ENCODE results near the gene ADM2.

ADM2 gene

DNA sequence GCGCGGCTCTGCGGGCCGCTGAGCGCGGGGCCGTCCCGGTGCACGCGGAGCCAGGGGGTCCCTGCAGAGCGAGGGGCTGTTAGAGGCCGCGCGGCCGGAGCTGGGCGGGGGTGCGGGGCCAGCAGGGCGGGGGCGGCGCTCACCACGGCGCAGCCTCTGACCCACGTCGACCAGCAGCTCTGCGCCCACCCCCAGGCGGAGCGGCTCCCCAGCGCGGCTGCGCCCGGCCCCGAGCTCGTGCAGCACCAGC lies 44.4 kb downstream of the ADM2 start:
- no peak for DNase-seq (ENCODE audit: low spot score)

DNA sequence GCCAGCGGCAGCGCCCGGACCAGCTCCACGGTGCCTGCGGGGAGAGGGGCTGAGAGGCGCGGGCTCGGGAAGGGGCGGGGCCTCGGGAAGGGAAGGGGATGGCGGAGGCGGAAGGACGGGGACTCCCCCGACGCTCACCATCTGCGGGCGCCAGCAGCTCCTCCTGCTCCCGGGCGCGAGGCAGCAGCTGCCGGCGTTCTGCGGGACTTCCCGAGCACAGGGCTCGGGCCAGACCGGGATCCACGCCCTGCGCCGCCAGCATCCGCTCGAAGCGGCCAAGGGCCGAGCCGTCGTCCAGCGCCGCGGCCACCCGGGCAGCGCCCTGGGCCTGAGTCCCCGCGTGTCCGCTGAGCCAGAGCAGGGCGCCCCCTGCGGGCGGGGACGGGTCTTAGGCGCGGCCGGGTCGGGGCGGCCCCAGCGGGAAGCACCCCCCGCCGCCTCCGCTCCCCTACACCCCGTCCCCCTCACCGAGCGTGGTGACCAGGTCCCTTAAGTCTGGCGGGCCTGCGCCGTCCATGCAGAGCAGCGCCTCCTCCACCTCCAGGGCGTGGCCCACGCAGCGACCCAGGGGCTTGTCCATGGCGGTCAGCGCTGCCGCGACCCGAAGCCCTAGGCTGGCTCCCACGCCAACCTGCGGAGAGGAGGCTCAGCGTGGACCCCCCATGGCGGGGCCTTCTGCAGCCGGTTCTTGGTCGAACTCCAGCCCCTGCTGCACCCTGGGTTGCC lies 44.9 kb downstream of the ADM2 start:
- DNase-seq (ENCODE audit: low spot score): peak; percentile 85

DNA sequence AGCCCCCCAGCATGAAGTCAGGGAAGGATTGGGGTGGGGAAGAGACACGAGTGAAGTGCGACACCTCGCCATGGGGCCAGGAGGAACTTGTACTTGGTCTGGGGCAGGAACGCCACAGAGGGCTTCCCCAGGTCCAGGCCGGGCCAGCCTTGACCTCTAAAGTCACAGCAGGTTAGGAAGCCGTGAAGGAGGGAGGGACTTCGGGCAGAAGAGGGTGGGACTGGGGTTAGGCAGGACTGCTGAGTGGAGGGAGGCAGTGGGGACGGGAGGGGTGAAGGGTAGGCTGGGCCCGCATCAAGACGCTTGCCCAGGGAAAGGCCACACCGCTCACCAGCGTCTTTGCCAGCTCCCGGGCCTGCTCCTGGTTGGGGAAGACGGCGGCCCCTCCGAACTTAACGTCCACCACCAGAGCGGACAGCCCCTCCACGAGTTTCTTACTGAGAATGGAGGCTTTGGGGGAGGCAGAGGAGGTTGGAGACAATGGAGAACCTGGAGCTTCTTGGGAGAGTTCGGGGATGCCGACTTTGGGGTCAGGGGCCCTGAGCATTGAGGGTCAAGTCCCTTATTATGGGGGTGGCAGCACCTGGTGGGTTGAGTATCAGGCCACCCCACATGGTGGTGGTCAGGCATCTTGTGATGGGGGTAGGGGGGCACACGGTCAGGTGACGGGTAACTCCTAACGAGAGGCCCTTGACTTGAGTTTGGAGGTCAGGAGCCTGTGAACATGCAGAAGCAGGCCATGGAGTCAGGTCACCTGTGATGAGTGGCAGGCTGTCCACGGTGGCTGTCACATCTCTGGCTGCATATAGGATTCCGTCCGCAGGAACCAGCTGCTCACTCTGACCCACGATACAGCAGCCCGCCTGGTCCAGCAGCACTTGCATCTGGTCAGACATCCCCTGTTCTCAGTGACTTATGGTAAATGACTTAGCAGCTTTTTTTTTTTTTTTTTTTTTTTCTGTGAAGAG lies 45.8 kb downstream of the ADM2 start:
- DNase-seq (ENCODE audit: low spot score): peak; percentile 47

DNA sequence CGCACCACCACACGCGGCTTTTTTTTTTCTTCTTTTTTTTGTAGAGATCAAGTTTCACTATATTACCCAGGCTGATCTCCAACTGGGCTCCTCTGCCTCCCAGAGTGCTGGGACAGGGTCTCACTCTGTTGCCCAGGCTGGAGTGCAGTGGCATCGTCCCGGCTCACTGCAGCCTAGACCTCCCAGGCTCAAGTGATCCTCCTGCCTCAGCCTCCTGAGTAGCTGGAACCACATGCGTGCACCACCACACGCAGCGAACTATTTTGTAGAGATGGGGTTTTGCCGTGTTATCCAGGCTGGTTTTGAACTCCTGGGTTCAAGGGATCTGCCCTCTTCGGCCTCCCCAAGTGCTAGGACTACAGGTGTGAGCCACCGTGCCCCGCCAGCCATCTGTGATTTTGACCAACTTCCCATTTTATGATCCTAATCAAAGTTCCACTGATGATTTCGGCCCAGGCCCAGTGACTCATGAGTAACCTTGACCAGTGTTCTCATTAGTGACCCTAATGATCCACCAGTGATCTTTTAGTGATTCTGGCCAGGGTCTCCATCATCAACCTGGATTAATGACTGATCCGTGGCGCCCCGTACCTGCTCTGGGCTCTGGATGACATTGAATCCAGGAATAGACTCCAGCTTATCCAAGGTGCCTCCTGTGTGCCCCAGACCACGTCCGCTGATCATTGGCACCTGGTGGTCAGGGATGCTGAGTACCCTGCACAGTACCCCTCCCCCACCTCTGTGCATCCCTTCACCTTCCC lies 46.8 kb downstream of the ADM2 start:
- DNase-seq (ENCODE audit: low spot score): no peak

DNA sequence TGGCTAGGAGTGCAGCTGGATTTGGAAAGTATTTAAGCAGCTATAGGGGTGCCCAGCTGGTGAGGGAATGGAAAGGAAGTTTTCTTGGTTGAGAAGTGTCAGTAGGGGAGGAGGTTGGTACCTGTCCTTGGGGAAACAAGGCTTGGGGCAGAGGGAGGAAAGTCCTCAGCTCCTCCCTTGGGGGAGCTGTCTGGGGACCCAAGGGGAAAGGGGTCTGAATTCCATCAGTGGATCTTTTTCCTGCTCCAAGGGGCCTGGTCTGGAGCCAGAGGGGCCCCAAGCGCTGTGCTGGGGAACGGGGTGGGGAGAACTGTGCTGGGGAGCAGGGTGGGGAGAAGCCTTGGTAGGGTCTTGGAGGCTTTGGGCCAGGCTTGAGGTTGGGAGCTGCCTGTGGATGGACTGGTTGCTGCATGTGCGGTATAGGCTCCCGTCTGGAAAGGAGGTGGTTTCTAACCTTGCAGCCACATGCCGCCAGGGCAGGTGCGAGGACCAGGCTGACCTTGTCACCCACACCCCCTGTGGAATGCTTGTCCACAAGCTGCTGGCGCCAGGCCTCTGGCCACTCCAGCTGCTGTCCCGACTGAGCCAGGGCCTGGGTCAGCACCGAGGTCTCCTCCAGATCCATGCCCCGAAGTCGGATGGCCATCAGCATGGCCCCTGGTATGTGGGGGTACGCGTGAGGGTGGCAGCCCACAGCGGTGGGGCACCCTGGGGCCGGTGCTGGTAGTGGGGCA lies 47.5 kb downstream of the ADM2 start:
- DNase-seq (ENCODE audit: low spot score): no peak

DNA sequence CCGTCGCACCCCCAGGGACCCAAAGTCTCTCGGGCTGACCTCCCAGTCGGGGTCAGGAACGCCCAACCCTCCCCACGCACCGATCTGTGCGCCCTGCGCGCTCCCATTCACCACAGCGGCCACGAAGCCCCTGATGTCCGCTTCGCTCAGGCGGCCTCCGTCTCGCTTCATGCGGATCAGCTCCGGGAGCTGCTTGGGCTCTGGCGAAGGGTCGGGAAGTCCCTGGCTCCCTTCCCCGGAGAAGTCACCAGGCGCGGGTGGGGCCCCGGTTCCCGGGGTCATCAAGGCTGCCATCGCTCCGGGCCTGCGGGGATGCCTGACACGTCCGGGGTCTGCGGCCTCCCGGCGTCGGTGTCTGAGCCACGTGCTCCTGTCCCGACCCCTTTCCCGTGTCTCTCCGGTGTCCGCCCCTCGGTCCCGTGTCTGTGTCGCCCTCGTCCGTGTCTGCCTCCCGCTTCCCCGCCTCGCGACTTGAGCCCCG lies 48.1 kb downstream of the ADM2 start:
- no peak for DNase-seq (ENCODE audit: low spot score)

DNA sequence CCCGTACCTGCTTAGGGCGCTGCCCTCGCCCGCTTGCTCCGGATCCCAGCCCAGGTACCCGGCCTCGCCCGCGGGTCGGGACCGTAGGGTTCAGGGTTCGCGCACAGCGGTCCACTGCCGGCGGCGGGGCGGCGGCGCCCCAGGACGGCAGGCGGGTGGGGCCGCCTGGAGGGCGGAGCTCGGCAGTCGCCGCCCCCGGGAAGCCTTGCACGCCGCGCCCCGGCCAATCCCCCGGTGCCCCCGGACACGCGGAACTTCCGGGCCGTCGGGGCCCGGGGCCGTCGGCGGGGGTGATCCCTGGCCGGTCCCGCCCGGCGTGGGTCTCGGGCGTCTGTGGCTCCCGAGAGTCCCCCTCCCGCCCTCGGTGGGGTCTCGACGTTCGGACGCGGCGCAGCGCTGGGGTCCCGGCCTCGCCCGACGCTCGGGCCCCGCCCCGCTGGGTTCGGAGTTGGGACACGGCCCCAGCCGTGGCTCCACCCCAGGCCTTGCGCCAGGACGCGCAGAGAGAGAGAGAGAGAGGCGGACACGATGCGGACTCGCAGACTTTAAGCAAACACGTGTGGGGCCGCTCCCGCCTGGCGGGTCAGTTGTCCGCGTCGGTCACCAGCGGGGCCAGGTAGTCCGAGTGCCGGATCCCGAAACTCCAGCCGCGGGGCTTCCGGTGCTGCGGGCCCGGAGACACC lies 48.7 kb downstream of the ADM2 start, which contains the start of gene TYMP:
TYMP (minus strand) TSS at position 116 of the 683 bp plus-strand sequence. CDS start 303 bp downstream, outside the sequence.
- DNase-seq (ENCODE audit: low spot score): peak; percentile 72

DNA sequence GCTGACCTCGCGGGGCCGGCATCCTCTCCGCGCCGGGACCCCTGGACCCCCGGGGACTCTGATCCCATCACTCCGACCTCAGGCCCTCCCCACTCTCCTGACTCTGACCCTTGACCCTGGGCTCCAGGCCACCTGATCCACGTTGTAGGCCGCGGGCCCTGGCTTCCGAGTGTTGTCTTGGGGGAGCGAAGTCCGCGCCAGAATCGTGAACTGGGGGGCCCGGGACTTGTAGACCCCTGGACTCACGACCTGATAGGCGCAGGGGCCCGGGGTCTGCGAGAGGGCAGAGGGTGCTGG lies 49.2 kb downstream of the ADM2 start:
- peak; percentile 29 for DNase-seq (ENCODE audit: low spot score)

DNA sequence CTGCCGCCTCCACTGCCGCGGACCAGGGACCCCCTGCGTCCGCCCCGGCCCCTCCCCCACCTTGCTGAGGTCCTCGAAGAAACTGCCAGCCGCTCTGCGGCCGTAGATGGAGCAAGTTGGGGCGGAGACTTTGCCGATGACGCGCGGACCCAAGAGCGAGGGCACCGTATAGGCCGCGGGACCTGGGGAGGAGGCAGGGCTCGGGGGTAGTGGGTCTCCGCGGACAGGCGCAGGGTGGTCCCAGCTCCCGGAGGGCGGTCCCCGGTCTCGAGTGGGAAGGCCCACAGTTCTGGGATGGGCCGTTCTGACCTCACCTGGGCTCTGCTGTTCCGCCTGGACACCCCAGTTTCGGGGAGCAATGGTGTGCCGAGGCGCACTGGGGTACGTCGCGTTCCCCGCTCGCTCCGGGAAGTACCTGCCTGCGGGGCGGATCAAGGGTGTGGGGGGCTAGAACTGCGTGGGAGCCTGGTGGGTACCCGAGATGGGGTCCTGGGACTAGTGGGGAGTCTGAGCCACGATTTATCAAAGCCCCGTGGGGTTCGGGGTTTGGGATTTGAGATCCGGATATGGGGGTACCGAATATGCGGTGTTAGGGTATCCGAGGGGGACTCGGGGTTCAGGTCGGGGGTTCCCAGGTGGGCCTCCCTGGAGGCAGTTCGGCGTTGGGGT lies 49.7 kb downstream of the ADM2 start:
- DNase-seq (ENCODE audit: low spot score): peak; percentile 80

DNA sequence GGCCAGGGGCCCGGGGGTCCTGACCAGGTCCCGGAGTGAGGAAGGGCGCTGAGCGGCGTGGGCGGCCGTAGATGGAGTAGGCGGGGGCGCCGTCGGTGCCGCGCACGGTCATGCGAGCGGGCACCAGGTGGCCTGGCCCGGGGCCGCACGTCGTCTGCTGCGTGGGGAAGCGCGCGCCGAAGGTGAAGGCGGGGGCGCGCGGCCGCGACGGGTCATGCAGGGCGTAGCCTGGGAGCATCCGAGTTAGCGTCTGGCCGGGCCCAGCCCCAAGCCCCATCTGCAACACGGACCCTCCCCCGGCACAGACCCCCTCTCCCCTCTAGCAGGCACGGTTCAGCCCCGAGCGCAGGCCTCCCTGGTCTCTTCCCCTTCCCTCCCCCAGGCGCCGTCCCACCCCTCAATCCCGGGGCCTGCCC lies 50.2 kb downstream of the ADM2 start:
- DNase-seq (ENCODE audit: low spot score): peak; percentile 67

DNA sequence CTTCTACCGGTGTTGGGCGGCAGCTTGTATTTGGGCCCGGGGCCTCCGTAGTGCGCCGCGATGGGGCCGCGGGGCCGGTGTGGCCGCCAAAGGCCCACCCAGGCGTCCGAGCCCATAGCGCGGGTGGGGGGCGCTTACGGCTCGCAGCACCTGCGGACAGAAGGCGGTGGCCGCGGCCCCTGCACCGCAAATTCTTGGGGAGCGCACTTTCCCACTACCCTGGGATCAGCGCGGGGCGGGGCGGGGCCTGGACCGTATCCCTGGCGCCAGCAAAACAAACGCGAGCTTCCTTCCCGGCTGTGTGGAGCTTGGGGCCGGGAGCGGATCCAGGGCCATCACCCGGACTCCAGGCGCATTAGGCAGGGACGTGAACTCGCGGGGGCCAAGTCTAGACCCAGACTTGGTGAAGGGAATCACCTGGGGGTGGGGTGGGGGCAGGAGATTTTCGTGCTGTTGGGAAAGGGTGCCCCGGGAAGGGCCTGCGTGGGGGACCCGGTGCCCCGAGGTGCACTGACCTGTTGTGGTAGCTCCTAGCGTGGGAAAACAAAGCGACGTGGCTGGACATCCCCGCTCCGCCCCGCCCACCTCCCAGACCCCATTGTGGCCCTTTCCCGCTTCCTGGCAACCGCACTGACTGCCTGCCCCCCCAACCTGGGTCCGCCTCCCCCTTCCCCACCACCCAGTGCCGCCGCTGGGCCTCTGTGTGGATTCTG lies 50.8 kb downstream of the ADM2 start:
- no peak for DNase-seq (ENCODE audit: low spot score)

DNA sequence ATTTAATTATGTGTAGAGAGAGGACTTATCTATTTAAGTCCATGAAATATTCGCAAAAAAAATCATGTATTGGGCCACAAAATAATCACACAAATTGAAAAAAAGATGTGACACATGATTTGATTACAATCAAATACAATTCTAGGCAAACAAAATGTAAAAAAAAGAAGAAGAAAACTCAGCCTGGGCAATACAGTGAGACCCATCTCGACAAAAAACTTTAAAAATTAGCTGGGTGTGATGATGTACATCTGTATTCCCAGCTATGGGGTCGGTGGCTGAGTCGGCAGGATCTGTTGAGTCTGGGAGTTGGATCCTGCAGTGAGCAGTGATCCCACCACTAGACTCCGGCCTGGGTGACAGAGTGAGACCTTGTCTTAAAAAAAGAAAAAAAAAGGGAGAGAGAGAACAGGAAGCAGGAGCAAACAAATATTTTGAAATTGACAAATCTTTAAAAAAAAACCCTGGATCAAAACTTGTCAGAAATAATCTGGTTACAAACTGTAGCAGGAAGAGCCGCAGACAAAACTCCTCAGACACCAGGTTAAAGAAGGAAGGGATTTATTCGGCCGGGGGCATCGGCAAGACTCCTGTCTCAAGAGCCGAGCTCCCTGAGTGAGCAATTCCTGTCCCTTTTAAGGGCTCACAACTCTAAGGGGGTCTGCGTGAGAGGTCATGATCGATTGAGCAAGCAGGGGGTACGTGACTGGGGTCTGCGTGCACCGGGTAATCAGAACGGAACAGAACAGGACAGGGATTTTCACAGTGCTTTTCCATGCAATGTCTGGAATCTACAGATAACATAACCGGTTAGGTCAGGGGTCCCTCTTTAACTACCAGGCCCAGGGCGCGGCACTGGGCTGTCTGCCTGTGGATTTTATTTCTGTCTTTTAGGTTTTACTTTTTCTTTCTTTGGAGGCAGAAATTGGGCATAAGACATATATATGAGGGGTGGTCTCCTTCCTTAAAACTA lies 51.8 kb downstream of the ADM2 start:
- DNase-seq (ENCODE audit: low spot score): no peak

DNA sequence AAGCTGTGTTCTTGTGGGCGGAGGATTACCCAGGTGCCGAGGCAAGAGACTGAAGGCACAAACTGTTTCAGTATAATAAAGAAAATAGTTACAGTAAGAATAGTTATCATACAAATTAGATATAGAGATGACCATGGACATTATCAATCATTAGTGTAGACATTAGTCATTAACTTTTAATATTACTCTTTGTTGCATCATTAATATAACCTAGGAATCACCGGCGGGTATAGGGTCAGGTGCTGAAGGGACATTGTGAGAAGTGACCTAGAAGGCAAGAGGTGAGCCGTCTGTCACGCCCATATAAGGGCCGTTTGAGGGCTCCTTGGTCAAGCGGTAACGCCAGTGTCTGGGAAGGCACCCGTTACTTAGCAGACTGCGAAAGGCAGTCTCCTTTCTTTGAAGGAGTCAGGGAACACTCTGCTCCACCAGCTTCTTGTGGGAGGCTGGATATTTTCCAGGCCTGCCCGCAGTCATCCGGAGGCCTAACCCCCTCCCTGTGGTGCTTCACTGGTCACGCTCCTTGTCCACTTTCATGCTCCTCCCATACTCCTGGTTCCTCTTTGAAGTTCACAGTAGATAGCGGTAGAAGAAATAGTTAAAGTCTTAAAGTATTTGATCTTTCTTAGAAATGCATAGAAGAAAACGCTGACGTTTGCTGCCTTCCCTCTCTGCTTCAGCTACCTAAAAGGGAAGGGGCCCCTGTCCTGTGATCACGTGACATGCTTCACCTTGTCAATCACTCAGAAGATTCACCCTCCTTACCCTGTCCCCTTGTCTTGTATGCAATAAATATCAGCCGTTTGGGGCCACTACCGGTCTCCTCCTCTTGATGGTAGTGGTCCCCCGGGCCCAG lies 52.7 kb downstream of the ADM2 start:
- DNase-seq (ENCODE audit: low spot score): peak; percentile 38

DNA sequence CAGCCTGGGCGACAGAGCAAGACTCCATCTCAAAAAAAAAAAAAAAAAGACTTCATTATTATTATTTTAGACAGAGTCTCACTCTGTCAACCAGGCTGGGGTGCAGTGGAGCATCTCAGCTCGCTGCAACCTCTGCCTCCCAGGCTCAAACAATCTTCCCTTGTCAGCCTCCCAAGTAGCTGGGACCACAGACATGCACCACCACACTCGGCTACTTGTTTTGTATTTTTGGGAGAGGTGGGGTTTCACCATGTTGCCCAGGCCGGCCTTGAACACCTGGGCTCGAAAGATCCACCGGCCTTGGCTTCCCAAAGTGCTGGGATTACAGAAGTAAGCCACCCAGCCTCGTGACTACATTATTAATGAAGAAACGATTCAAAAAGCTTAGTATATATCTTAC lies 53.8 kb downstream of the ADM2 start:
- DNase-seq (ENCODE audit: low spot score): no peak
